ENCODE results near the gene PTPRD. TPM values are rescaled to one million over a fixed set of nuclear protein-coding genes. Genes with fewer than 3 reads are reported as not detected.

Gene PTPRD
- total RNA-seq, 4 donors from 2014 or later, result 85.8 to 169 (median 135) TPM

GRCh38 chr9:8301296-8301695 lies 2311.5 kb downstream of the PTPRD start:
- no peaks in the 10 kb centered on the region for H3K4me1 ChIP-seq
- no peak for DNase-seq
- TF ChIP-seq, protein P1, sequence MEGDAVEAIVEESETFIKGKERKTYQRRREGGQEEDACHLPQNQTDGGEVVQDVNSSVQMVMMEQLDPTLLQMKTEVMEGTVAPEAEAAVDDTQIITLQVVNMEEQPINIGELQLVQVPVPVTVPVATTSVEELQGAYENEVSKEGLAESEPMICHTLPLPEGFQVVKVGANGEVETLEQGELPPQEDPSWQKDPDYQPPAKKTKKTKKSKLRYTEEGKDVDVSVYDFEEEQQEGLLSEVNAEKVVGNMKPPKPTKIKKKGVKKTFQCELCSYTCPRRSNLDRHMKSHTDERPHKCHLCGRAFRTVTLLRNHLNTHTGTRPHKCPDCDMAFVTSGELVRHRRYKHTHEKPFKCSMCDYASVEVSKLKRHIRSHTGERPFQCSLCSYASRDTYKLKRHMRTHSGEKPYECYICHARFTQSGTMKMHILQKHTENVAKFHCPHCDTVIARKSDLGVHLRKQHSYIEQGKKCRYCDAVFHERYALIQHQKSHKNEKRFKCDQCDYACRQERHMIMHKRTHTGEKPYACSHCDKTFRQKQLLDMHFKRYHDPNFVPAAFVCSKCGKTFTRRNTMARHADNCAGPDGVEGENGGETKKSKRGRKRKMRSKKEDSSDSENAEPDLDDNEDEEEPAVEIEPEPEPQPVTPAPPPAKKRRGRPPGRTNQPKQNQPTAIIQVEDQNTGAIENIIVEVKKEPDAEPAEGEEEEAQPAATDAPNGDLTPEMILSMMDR (IDR thresholded peaks at IDR 0.05), result no peak
- no peak for TF ChIP-seq POLR2A (IDR thresholded peaks at IDR 0.05)
- no peak overlapping the region for H3K27ac ChIP-seq
- H3K4me3 ChIP-seq, result no peak overlapping the region
- no peaks in the 10 kb centered on the region for H3K9me3 ChIP-seq
- no peaks in the 10 kb centered on the region for H3K36me3 ChIP-seq
- H3K27me3 ChIP-seq, result no peaks in the 10 kb centered on the region

DNA sequence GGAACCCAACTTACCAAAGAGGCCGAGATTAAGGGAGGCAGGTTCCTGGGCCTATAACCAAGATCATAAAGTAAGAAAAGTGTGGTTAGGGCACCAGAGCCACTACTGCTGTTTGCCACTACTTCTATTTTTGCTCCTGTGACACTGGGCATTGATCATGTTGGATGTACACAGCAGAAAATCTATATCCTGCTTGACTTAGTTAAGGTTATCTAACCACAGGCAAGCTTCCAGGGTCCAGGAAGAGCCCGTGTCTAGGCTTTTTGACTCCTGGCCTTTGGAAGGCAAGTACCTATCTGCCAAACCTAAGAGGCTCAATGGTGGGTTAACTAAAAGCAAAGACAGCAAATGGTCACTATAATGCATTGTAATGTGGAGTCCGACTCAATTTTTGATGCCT lies 2315.8 kb downstream of the PTPRD start:
- Histone ChIP-seq H3K27ac (no peak overlapping the region), H3K9me3 (no peaks in the 10 kb centered on the region), H3K4me3 (no peak overlapping the region), H3K36me3 (no peaks in the 10 kb centered on the region), H3K27me3 (no peaks in the 10 kb centered on the region), H3K4me1 (no peaks in the 10 kb centered on the region)
- DNase-seq, result no peak
- TF ChIP-seq, protein P1 (IDR thresholded peaks at IDR 0.05), result no peak
- TF ChIP-seq POLR2A (IDR thresholded peaks at IDR 0.05), result no peak

GRCh38 chr9:8292657-8293056 lies 2320.1 kb downstream of the PTPRD start:
- DNase-seq, result no peak
- H3K27ac ChIP-seq, result no peak overlapping the region
- H3K4me1 ChIP-seq, result no peaks in the 10 kb centered on the region
- H3K4me3 ChIP-seq, result no peak overlapping the region
- H3K36me3 ChIP-seq, result no peaks in the 10 kb centered on the region
- no peaks in the 10 kb centered on the region for H3K27me3 ChIP-seq
- no peak for TF ChIP-seq POLR2A (IDR thresholded peaks at IDR 0.05)
- TF ChIP-seq, protein P1 (IDR thresholded peaks at IDR 0.05), result no peak
- no peaks in the 10 kb centered on the region for H3K9me3 ChIP-seq

GRCh38 chr9:8289681-8290080 lies 2323.1 kb downstream of the PTPRD start:
- no peaks in the 10 kb centered on the region for H3K36me3 ChIP-seq
- DNase-seq, result no peak

DNA sequence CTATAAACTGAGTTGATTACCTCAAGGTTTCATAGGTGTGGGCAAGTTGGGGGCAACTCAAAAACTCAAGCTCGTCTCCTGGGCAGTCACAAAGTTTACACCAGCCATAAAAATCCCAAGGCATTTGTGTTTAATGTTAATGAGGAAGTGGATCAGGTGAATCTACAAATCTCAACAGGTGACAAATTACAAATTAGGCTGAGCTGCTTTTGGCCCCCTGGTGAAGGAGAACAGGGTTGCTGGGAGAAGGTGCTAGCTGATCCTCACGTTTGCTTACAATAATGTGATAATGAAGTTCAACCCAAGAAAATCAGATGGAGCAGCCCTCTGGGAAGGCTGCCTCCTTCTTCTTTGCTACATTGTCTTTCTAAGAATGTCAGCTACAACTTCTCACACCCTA lies 2324.8 kb downstream of the PTPRD start:
- Histone ChIP-seq H3K9me3 (no peaks in the 10 kb centered on the region), H3K27me3 (no peaks in the 10 kb centered on the region), H3K36me3 (no peaks in the 10 kb centered on the region), H3K27ac (peak overlapping the region in 3 of 4 donors; percentile 18 to 79 (median 51)), H3K4me3 (no peak overlapping the region), H3K4me1 (no peaks in the 10 kb centered on the region)
- TF ChIP-seq, protein P1 (IDR thresholded peaks at IDR 0.05), result no peak
- no peak for TF ChIP-seq POLR2A (IDR thresholded peaks at IDR 0.05)
- no peak for DNase-seq

More at GRCh38 chr9:8289681-8290080, 2323.1 kb downstream of the PTPRD start:
- Histone ChIP-seq H3K4me3 (no peak overlapping the region), H3K27me3 (no peaks in the 10 kb centered on the region), H3K4me1 (no peaks in the 10 kb centered on the region), H3K27ac (no peak overlapping the region), H3K9me3 (no peaks in the 10 kb centered on the region)
- TF ChIP-seq, protein P1 (IDR thresholded peaks at IDR 0.05), result no peak
- no peak for TF ChIP-seq POLR2A (IDR thresholded peaks at IDR 0.05)

- H3K27ac ChIP-seq, result peak overlapping the region in 3 of 4 donors; percentile 18 to 79 (median 51)
- DNase-seq, result peak in 1 of 3 donors; percentile 53
- TF ChIP-seq POLR2A (IDR thresholded peaks at IDR 0.05), result no peak
- TF ChIP-seq, protein P1 (IDR thresholded peaks at IDR 0.05), result no peak
- H3K4me1 ChIP-seq, result no peaks in the 10 kb centered on the region
- no peaks in the 10 kb centered on the region for H3K27me3 ChIP-seq
- H3K36me3 ChIP-seq, result no peaks in the 10 kb centered on the region
- no peaks in the 10 kb centered on the region for H3K9me3 ChIP-seq
- no peak overlapping the region for H3K4me3 ChIP-seq
Measured at GRCh38 chr9:8287501-8287900, 2325.3 kb downstream of the PTPRD start.

All from Peyer's patch (tissue), 4 donors.